ENCODE results near the gene KRTAP11-1. TPM values are rescaled to one million over a fixed set of nuclear protein-coding genes. Genes with fewer than 3 reads are reported as not detected.

The KRTAP11-1 gene
- not detected in 2 replicates for total RNA-seq

GRCh38 chr21:30881480-30881879 is at the start of gene KRTAP11-1:
Gene KRTAP11-1 (minus strand): TSS chr21:30881580. CDS start chr21:30881524, 56 bp downstream.

Other genes starting within 250 kb of the KRTAP11-1 start
- gene KRTAP20-2, start 246.4 kb downstream of the KRTAP11-1 start, total RNA-seq: not detected in 2 replicates
- gene KRTAP20-3, start 238.7 kb downstream of the KRTAP11-1 start, total RNA-seq: not detected in 2 replicates
- not detected in 2 replicates for gene KRTAP21-3, start 162.8 kb downstream of the KRTAP11-1 start, total RNA-seq
- not detected in 2 replicates for gene KRTAP21-2, start 134.3 kb downstream of the KRTAP11-1 start, total RNA-seq
- not detected in 2 replicates for gene KRTAP21-1, start 126.2 kb downstream of the KRTAP11-1 start, total RNA-seq
- gene KRTAP8-1, start 68.3 kb downstream of the KRTAP11-1 start, total RNA-seq: not detected in 2 replicates
- gene KRTAP7-1, start 51.8 kb downstream of the KRTAP11-1 start, total RNA-seq: not detected in 2 replicates
- not detected in 2 replicates for gene KRTAP19-8, start 156.9 kb upstream of the KRTAP11-1 start, total RNA-seq